ENCODE results near the gene DCLRE1C.
"Not testable (repeated sequence)": the region's sequence is repeated elsewhere in the genome, so short reads cannot be mapped to it uniquely, and the experiment has no call there.

Gene DCLRE1C

DNA sequence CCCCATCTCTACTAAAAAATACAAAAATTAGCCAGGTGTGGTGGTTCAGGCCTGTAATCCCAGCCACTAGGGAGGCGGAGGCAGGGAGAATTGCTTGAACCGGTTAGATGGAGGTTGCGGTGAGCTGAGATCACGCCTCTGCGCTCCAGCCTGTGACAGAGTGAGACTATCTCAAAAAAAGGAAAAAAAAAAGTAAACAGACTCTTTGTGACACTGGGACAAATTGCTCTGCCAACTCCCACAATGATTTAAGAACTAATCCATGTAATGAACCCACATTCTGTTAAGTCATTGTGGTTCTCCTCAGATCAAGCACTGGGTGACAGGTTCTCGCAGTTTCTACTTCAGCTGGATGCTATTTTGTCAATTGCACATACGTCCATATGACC is 11.0 kb downstream of the DCLRE1C start:
- not testable (repeated sequence) for DNase-seq

DNA sequence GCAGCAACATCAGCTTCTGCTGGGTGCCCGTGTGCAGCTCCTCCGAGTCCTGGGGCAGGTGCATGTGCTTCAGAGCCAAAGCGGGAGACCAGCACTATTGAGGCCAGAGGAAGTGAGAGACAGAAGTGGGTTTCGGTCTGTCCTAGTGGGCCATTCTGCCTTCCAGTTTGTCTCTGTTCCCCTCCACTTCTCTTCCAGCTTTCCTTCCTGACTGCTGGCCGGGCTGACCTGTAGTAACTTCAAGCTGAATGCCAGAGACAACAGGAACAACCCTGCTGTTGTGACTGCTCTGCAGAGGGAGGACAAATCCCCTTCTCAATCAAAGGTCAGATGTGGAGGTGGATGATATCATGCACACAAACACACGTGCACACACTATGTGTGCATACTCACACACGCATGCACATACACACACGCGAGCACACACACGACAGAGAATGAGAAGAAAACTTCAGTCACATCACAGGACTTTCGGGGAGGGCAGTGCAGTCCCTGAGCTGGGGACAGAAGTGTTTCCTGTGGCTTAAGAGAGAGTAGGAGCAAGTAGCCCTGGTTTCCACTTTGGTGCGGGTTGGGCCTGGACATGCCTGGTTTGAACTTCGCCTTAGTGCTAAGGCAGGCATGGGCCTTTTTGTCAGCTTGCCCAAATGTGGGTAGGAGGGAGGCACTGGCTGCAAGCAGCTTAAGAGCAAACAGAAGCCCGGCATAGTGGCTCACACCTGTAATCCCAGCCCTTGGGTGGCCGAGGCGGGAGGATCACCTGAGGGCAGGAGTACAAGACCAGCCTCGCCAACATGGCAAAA is 11.5 kb downstream of the DCLRE1C start:
- not testable (repeated sequence) for DNase-seq

DNA sequence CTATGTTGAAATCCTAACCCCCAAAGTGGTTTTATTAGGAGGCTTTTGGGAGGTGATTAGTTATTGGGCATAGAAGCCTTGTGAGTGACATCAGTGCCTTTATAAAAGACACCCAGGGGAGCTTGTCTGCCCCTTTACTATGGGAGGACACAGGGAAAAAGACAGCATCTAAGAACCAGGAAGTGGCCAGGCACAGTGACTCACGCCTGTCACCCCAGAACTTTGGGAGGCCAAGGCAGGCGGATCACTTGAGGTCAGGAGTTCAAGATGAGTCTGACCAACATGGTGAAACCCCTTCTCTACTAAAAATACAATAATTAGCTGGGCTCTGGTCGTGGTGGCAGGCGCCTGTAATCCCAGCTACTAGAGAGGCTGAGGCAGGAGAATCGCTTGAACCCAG is 14.9 kb downstream of the DCLRE1C start:
- DNase-seq: not testable (repeated sequence)

DNA sequence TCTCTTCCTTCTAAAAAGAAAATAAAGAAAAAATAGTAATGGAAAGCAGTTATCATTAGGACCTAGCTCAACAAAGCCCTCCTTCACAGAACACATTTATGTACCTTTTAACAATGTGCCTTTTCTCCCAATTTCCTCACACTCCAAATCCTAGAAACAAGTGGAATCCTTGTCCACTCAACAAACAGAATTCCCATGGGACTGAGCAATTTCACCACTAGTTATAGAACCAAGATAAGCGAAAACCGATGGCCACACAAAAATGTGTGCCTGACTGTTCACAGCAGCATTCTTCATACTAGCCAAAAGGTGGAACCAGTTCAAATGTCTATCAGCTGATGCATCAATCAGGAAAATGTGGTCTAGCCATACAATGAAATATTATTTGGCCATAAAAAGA is 17.3 kb downstream of the DCLRE1C start:
- peak; percentile 7 for DNase-seq

DNA sequence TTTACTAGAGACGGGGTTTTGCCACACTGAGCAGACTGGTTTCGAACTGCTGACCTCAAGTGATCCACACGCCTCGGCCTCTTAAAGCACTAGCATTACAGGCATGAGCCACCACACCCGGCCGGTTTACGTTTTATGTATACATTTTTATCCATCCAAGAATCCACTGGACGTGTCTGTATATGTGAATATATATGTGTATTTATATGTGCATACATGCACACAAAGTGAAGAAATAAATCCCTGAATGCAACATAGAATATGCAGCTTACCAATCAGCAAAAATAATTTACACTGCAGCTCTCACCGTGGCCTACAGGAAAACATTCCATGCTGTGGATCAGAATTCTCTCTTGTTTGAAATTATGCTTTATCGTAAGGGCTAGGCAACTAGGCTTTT is 23.3 kb downstream of the DCLRE1C start:
- DNase-seq: no peak

DNA sequence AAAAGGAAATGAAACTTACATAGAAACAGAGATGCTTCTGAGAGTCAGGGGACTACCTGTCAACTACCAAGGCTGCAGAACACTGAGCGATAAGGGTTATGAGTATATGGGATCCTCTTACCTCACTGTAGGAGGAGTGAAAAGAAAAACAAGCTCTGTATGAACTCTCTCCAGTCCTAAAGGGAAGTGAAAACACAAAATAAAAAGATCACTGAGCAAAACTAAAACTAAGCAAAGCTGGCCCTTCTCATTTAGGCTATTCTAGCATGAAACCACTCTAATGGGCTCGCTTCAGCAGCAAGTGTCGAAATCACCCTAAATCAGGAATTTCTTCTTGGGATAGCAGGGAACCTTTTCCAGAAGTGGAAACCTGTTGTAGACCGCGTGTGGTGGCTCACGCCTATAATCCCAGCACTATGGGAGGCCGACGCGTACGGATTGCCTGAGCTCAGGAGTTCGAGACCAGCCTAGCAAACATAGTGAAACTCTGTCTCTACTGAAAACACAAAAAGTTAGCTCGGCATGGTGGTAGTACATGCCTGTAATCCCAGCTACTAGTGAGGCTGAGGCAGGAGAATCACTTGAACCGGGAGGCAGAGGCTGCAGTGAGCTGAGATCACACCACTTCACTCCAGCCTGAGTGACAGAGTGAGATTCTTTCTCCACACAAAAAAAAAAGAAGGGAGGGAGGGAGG is 27.0 kb downstream of the DCLRE1C start:
- DNase-seq: no peak

DNA sequence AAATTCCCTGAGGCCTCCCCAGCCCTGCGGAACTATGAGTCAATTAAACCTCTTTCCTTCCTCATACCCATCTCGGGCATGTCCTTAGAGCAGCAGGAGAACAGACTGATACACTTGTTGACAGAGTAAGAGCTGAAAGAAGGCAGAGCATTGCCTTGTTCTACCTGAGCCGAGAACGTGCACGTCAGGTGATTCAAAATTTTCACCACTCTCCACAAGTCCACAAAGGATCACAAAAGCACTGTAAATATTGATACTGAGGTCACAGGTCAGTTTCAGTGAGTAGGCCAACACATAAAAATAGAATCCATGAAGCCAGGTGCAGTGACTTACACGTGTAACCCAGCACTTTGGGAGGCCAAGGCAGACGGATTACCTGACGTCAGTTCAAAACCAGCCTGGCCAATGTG is 27.8 kb downstream of the DCLRE1C start:
- no peak for DNase-seq

DNA sequence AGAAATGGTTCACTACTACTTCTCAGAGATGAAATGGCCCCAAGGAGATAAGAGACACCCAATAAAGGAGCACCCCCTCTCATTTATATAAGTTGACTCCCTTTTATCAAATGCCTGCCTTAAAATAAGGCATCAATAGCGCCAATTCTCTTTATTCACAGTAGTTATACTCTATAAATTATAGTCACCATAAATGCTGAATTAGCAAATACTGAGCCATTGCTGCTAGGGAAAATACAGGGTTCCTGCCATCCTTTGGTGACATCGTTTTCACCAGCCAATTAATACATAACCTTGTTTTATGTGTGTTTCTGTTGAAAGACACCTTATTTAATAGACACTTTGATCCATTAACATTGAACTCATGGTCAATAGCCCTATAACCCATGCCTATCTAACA is 28.6 kb downstream of the DCLRE1C start:
- DNase-seq: no peak

DNA sequence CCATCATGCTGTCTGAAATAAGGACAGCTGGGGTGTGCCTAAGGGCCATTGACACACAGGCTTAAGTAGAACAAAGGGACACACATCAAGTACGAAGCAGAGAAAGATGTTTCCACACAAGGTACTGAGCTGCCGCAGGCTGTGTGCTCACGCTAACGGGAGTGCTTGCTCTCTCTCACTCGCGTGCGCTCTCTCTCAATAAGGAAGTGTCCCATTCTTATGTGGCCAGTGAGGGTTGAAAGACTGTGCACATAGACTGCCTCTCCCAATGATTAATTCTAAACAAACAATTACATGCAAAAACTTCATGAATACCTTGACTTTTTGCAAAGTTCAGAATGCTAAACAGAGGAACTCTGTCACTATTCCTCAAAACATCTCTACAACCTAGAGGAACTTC is 29.9 kb downstream of the DCLRE1C start:
- DNase-seq: no peak

DNA sequence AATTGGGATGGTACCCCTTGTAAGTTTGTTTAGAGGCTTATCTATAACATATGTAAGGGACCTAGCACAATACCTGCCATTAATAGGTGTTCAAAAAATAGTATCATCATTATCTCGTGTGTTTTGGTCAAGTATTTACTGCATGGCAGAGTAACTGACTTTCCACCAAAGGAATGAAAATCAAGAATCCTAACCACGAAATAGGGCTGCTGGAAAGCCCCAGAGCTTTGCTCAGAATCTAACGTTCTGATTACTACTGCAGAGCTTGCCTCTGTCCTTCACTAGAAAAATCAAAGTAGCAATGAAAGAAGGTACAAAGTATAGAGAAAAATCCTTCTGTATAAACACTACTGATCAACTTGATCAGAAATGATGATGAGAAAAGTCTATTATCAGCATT is 34.9 kb downstream of the DCLRE1C start:
- DNase-seq: no peak

DNA sequence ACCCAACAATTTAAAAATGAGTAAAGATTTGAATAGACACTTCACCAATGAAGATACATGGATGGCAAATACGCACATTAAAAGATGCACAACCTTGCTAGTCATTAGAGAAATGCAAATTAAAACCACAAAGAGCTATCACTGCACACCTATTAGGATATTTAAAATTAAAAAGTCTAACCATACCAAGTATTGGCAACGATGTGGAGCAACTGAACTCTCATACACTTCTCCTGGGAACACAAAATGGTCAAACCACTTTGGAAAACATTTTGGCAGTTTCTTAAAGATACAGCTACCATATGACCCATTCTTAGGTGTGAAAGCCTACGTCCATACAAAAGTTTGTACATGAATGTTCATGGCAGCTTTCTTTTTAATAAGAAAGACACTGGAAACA is 36.1 kb downstream of the DCLRE1C start:
- DNase-seq: no peak

DNA sequence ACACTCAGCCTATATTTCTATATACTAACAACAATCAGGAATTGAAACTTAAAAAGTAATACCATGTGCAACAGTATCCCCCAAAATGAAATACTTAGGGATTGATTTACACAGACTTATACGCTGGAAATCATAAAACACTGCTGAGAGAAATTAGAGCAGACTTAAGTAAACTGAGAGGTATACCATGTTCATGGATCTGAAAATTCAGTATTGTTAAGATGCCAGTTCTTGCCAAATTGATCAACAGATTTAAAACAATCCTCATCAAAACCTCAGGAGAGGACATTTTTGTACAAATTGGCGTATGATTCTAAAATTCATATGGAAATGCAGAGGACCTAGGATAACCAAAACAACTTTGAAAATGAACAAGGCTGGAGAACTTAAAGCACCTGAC is 37.3 kb downstream of the DCLRE1C start:
- no peak for DNase-seq

DNA sequence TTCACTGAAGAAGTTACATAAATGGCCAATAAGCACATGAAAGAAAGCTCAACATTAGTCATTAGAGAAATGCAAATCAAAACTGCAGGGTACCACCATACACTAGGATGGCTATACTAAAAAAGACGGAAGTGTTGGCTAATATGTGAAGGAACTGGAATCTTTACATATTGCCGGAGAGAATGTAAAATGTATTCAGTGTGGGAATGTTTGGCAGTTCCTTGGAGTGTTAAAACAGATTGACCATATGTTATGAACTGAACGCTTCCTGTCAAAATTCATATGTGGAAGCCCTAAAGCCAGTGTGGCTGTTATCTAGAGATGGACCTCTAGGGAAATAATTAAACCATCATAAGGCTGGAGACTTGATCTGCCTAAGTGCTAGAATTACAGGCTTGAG is 42.1 kb downstream of the DCLRE1C start:
- no peak for DNase-seq

DNA sequence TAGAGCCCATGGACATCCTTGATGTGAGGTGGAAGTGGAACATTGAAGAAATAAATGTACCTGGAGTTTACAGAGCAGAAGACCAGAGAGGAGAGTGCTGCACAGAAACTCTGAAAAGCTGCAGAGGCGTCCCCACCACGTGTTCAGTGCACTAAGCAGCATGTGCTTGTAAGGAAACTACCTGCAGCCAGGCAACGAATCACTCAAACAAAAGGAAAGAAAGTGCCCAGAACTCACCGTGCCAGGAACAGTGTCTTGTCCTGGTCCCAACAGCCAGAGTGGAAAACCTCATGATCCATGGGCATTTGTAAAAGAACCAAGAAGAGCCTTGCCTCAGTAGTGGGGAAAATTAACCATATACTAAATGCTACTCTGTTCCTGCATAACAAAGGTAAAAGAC is 42.9 kb downstream of the DCLRE1C start:
- no peak for DNase-seq

DNA sequence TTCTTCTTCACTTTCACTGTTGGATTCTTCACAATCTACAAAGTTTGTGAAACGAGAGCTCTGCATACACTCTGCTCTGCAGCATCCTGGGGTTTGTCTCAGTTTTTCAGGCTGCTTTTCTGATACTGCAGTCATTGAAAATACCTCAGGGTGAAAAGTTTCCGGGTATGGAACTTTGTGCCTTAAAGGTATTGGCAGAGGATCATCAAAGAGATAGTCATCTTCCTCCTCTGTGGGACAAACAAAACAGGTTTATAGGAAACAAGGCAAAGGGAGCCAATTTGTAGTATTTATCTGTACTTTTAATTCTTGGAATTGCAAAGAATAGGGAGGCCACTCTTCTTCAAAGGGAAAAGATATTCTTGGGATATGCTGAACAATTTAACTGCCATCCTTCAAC is 44.8 kb downstream of the DCLRE1C start:
- DNase-seq: no peak

DNA sequence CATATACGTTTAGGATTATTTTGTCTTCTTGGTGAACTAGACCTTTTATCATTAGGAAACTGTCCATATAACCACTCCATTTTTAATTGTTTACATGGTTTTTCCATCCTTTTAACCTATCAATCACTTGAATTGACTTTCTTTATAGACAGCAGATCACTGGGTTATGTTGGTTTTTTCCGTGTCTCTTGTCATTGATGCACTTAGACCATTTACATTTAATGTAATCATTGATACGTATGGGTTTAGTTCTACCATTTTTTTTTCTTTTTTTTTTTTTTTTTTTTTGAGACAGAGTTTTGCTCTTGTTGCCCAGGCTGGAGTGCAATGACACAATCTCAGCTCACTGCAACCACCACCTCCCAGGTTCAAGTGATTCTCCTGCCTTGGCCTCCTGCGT is 46.3 kb downstream of the DCLRE1C start:
- DNase-seq: not testable (repeated sequence)

DNA sequence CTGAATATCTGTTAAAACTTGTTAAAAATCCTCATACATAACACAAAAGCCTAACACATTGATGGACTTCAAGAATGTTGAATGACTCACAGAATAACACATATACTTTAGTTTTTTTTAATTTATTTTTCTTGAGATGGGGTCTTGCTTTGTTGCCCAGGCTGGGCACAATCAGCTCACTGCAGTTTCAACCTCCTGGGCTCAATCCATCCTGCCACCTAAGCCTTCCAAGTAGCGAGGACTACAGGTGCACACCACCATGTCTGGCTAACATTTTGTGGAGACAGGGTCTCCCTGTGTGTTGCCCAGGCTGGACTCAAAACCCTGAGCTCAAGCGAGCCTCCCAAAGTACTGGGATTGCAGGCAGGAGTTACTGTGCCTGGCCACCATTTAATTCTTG is 47.1 kb downstream of the DCLRE1C start:
- no peak for DNase-seq

DNA sequence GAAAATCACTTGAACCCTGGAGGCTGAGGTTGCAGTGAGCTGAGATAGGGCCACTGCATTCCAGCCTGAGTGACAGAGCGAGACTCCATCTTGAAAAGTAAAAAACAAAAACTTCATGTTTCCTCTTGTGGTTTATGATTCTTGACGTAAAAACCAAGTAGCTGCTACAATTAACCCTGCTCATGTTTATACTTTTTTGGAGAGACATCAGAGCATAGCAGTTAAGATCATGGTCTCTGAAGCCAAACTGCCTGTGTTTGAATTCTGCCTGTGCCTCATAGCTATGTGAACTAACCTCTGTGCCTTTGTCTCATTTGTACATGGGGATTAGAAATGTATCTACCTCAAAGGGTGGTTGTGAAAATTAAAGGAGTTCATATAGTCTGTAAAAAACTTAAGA is 48.0 kb downstream of the DCLRE1C start:
- no peak for DNase-seq

DNA sequence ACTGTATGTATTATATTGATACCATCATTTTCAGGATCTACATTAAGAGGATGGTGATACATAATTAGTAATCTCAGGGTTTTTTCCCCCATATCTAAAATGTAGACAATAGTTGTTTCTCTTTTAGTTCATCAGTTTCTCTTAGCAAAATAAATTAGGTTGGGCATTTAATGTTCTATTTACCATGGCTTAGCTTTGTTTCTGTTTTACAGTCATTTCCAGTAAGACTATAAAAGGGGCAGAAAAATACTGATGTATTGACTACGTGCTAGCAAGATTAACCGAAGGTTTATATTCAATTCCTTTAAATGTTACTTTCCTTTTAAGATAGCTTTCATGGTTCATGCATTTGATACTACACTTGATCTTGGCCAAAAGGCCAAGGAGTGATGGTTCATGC is 49.0 kb downstream of the DCLRE1C start:
- DNase-seq: no peak

DNA sequence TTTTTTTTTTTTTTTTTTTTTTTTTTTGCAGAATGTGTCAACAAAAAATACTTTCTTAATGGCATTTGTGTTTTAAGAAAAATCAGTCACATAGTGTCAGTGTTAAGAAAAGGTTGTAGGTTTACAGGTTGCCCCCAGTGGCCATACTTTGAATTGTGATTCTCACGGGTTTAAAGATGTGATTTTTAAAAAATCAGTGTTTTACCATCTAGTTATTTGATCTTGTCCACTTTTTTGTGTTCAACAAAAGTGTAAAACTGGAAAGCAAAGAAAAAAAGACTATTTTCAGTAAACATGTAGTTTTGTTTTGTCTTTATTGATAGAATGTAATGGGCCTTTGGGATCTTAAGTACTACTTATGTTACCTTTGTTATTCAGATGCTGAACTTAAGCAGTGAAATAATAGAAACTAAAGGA is 49.6 kb downstream of the DCLRE1C start:
- DNase-seq: peak; percentile 18

DNA sequence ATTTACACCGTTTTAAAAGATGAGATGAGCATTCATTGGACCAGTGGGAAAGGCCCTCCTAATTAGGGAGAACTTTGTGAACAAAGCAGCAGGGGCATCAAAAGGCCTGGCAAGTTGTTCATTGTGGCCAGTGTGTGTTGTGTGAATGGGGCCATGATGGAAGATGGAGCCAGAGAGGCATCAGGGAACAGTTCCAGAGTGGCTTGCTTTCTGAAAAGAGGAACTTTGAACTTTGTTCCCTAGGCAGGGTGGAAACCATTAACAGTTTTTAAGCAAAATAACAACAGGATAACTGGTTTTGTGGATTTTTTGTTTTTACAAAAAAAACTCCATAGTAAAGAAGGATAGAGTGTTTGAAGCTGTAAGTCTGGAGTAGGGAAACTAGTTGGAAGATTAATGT is 62.7 kb downstream of the DCLRE1C start:
- no peak for DNase-seq

DNA sequence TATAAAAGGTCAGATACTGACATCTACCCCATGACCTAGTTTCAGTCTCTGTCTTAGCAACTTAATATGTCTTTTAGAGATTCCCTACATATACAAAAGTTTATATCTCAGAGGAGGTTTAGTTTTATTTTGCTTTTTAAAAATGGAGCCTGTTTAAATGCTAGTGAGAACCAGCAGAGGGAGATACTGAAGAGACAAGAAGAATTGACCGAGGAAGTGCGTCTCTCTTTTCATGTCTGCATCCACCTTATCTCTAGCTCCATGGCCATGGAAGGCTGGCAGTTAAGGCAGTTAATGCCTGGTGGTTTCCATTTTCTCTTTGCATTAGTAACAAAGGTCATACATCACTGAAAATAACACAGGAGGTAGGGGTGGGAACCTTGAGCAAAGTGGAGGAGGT is 64.6 kb downstream of the DCLRE1C start:
- DNase-seq: no peak

DNA sequence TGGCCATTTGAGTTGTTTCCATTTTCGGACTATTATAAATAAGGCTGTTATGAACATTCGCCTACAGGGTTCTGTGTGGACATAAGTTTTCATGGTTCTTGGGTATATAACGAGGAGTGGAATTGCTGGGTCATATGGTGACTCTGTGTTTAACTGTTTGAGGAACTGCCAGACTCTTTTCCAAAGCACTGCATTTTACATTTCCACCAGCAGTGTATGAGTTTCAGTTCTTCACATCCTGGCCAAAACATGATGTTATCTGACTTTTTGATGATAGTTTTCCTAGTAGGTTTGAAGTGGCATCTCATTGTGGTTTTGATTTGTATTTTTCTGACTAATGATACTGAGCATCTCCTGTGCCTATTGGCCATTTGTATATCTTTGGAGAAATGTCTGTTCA is 69.8 kb downstream of the DCLRE1C start:
- no peak for DNase-seq

DNA sequence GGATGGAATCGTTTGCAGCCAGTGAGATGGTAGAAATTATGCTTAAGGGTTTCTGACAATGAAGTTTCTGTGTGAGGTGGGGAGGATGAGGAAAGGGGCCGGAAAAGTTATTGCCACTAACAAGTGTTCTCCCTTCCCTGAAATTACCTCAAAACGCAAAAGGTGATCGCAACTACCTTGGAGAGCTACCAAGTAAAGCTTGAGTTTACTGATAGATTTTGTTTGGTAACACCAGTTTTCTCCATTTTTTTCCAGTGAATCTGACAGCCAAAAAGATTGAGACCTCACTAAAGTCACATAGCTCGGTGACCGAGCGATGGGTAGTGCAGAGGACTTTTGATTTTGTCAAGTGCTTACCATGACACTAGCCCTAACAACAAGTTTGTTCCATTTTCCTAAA is 73.7 kb downstream of the DCLRE1C start:
- no peak for DNase-seq

DNA sequence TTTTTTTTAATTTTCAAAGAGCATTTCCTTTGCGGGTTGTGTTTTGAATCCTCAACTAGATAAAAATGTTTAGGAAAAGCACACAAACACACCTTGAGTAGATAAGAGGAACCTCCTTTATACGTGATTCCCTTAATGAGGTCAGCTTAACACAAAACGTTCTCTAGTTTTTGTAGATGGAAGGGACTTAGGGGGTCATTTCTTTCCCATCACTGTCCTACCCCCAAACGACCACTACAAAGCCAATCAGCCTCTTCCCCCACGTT is 74.0 kb downstream of the DCLRE1C start:
- no peak for DNase-seq
